ENCODE measurements around the gene ALKAL2. TPM values are rescaled to one million over a fixed set of nuclear protein-coding genes. Genes with fewer than 3 reads are reported as not detected.

The ALKAL2 gene
- total and polyA plus RNA-seq, 9 of the 15 experiments (the other 6 are each of a cell fraction or from before 2014, with no cell fraction given): not detected

DNA sequence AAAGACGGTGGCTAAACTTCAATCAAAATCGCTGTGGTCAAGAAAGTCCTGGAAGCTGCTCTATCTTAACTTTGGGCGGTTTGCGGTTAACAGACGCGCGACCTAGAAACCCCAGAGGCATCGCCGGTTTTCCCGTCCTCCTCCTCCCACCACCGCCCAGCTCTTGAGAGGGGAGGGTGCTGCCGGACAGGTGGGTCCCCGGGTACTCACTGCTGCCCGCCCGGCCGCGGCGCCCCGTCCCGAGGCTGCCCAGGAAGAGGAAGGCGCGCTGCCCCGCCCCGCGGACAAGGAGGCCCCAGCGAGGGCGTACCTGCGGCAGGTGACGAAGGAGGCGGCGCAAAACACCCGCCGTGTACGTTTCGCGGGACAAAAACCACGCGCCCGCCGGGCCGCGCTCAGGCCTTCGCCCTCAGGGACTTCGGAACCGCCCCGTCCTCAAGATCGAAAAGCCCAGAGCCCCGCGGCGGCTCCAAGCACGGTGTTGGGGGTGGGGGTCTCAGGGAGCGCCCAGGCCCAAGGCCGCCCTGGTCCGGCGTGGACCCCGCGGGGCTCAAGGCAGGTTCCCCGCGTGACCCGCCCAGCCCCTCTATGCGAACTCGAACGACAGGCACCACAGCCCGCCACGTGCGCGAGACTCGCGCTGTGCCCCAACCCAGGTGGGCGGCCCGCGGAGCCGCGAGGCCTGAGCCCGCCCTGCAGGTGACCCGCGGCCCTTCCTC is 24.0 kb downstream of the ALKAL2 start, which contains the start of gene SH3YL1 (continued):
- TF ChIP-seq, protein P1, sequence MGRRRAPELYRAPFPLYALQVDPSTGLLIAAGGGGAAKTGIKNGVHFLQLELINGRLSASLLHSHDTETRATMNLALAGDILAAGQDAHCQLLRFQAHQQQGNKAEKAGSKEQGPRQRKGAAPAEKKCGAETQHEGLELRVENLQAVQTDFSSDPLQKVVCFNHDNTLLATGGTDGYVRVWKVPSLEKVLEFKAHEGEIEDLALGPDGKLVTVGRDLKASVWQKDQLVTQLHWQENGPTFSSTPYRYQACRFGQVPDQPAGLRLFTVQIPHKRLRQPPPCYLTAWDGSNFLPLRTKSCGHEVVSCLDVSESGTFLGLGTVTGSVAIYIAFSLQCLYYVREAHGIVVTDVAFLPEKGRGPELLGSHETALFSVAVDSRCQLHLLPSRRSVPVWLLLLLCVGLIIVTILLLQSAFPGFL (CRISPR knock-in tag; IDR thresholded peaks at IDR 0.05): no peak
- no peak for TF ChIP-seq ASH1L (IDR thresholded peaks at IDR 0.05; ENCODE audit: borderline replicate concordance, low read depth, partially characterized antibody)
- TF ChIP-seq, protein P2, sequence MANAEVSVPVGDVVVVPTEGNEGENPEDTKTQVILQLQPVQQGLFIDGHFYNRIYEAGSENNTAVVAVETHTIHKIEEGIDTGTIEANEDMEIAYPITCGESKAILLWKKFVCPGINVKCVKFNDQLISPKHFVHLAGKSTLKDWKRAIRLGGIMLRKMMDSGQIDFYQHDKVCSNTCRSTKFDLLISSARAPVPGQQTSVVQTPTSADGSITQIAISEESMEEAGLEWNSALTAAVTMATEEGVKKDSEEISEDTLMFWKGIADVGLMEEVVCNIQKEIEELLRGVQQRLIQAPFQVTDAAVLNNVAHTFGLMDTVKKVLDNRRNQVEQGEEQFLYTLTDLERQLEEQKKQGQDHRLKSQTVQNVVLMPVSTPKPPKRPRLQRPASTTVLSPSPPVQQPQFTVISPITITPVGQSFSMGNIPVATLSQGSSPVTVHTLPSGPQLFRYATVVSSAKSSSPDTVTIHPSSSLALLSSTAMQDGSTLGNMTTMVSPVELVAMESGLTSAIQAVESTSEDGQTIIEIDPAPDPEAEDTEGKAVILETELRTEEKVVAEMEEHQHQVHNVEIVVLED (CRISPR knock-in tag; IDR thresholded peaks at IDR 0.05): no peak
- TF ChIP-seq, protein P3, sequence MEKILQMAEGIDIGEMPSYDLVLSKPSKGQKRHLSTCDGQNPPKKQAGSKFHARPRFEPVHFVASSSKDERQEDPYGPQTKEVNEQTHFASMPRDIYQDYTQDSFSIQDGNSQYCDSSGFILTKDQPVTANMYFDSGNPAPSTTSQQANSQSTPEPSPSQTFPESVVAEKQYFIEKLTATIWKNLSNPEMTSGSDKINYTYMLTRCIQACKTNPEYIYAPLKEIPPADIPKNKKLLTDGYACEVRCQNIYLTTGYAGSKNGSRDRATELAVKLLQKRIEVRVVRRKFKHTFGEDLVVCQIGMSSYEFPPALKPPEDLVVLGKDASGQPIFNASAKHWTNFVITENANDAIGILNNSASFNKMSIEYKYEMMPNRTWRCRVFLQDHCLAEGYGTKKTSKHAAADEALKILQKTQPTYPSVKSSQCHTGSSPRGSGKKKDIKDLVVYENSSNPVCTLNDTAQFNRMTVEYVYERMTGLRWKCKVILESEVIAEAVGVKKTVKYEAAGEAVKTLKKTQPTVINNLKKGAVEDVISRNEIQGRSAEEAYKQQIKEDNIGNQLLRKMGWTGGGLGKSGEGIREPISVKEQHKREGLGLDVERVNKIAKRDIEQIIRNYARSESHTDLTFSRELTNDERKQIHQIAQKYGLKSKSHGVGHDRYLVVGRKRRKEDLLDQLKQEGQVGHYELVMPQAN (IDR thresholded peaks at IDR 0.05; ENCODE audit: borderline replicate concordance): no peak
- no peak for TF ChIP-seq ZNF79 (CRISPR knock-in tag; IDR thresholded peaks at IDR 0.05; ENCODE audit: low read depth)
- no peak for TF ChIP-seq TBP (optimal IDR thresholded peaks at IDR 0.05; ENCODE audit: low read depth, low read length)
- no peak for TF ChIP-seq SMAD1 (IDR thresholded peaks at IDR 0.05; ENCODE audit: low read depth, low read length, partially characterized antibody)
- TF ChIP-seq ZNF57 (CRISPR knock-in tag; IDR thresholded peaks at IDR 0.05): no peak
- TF ChIP-seq, protein P4, sequence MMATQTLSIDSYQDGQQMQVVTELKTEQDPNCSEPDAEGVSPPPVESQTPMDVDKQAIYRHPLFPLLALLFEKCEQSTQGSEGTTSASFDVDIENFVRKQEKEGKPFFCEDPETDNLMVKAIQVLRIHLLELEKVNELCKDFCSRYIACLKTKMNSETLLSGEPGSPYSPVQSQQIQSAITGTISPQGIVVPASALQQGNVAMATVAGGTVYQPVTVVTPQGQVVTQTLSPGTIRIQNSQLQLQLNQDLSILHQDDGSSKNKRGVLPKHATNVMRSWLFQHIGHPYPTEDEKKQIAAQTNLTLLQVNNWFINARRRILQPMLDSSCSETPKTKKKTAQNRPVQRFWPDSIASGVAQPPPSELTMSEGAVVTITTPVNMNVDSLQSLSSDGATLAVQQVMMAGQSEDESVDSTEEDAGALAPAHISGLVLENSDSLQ (IDR thresholded peaks at IDR 0.05): no peak
- TF ChIP-seq, protein P5, sequence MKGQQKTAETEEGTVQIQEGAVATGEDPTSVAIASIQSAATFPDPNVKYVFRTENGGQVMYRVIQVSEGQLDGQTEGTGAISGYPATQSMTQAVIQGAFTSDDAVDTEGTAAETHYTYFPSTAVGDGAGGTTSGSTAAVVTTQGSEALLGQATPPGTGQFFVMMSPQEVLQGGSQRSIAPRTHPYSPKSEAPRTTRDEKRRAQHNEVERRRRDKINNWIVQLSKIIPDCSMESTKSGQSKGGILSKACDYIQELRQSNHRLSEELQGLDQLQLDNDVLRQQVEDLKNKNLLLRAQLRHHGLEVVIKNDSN (CRISPR knock-in tag; IDR thresholded peaks at IDR 0.05): no peak
- no peak for TF ChIP-seq ZBTB8A (IDR thresholded peaks at IDR 0.05; ENCODE audit: partially characterized antibody)
- TF ChIP-seq, protein P6, sequence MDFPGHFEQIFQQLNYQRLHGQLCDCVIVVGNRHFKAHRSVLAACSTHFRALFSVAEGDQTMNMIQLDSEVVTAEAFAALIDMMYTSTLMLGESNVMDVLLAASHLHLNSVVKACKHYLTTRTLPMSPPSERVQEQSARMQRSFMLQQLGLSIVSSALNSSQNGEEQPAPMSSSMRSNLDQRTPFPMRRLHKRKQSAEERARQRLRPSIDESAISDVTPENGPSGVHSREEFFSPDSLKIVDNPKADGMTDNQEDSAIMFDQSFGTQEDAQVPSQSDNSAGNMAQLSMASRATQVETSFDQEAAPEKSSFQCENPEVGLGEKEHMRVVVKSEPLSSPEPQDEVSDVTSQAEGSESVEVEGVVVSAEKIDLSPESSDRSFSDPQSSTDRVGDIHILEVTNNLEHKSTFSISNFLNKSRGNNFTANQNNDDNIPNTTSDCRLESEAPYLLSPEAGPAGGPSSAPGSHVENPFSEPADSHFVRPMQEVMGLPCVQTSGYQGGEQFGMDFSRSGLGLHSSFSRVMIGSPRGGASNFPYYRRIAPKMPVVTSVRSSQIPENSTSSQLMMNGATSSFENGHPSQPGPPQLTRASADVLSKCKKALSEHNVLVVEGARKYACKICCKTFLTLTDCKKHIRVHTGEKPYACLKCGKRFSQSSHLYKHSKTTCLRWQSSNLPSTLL (IDR thresholded peaks at IDR 0.05): no peak
- TF ChIP-seq GTF2E2 (tag; IDR thresholded peaks at IDR 0.05): no peak
- no peak for TF ChIP-seq PPARD (CRISPR knock-in tag; IDR thresholded peaks at IDR 0.05)
- TF ChIP-seq, protein P7, sequence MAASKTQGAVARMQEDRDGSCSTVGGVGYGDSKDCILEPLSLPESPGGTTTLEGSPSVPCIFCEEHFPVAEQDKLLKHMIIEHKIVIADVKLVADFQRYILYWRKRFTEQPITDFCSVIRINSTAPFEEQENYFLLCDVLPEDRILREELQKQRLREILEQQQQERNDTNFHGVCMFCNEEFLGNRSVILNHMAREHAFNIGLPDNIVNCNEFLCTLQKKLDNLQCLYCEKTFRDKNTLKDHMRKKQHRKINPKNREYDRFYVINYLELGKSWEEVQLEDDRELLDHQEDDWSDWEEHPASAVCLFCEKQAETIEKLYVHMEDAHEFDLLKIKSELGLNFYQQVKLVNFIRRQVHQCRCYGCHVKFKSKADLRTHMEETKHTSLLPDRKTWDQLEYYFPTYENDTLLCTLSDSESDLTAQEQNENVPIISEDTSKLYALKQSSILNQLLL (CRISPR knock-in tag; IDR thresholded peaks at IDR 0.05; ENCODE audit: borderline replicate concordance): no peak
- no peak for TF ChIP-seq SIX5 (IDR thresholded peaks at IDR 0.05; ENCODE audit: borderline replicate concordance in 1 of 2, insufficient read depth in 1 of 2, low read depth in 1 of 2, low read length in 2 of 2)
